ENCODE results near the gene COA4.
"Not testable (repeated sequence)": the region's sequence is repeated elsewhere in the genome, so short reads cannot be mapped to it uniquely, and the experiment has no call there.

The COA4 gene

GRCh38 chr11:73876424-73877310 is at the start of gene COA4, which contains the start of gene PAAF1:
COA4 (minus strand) TSS chr11:73876846; CDS start chr11:73873378, 3,468 bp downstream.
PAAF1 (plus strand) TSS chr11:73876999; CDS start chr11:73877022, 23 bp downstream.
- DNase-seq = peak; percentile 95 to 96

GRCh38 chr11:73921180-73921579 is 44.5 kb upstream of the COA4 start:
- DNase-seq = no peak

GRCh38 chr11:73916435-73916834 is 39.8 kb upstream of the COA4 start:
- DNase-seq = no peak

GRCh38 chr11:73914284-73914683 is 37.6 kb upstream of the COA4 start:
- DNase-seq = no peak

GRCh38 chr11:73913472-73913871 is 36.8 kb upstream of the COA4 start:
- no peak for DNase-seq

- DNase-seq = no peak
Measured at GRCh38 chr11:73912026-73912425, 35.4 kb upstream of the COA4 start.

GRCh38 chr11:73907191-73907590 is 30.5 kb upstream of the COA4 start:
- no peak for DNase-seq

- DNase-seq = no peak
Measured at GRCh38 chr11:73902303-73902702, 25.7 kb upstream of the COA4 start.

- no peak for DNase-seq
Measured at GRCh38 chr11:73894725-73895335, 18.2 kb upstream of the COA4 start.

GRCh38 chr11:73893041-73893440 is 16.4 kb upstream of the COA4 start:
- DNase-seq = no peak

- DNase-seq = no peak
Measured at GRCh38 chr11:73889536-73889935, 12.9 kb upstream of the COA4 start.

- DNase-seq = no peak
Measured at GRCh38 chr11:73889019-73889418, 12.4 kb upstream of the COA4 start.

GRCh38 chr11:73888244-73888643 is 11.6 kb upstream of the COA4 start:
- DNase-seq = no peak

GRCh38 chr11:73883856-73884255 is 7.2 kb upstream of the COA4 start:
- no peak for DNase-seq

GRCh38 chr11:73880449-73880848 is 3.8 kb upstream of the COA4 start:
- not testable (repeated sequence) for DNase-seq

- no peak for DNase-seq
Measured at GRCh38 chr11:73878771-73879170, 2.1 kb upstream of the COA4 start.

- DNase-seq = no peak
Measured at GRCh38 chr11:73875840-73876239, 806 bp downstream of the COA4 start.

- no peak for DNase-seq
Measured at GRCh38 chr11:73875380-73875779, 1.3 kb downstream of the COA4 start.

GRCh38 chr11:73872749-73873357 is 3.8 kb downstream of the COA4 start:
- DNase-seq = no peak

- DNase-seq = no peak
Measured at GRCh38 chr11:73870261-73870660, 6.4 kb downstream of the COA4 start.

- DNase-seq = no peak
Measured at GRCh38 chr11:73869332-73869949, 7.2 kb downstream of the COA4 start.

- DNase-seq = no peak
Measured at GRCh38 chr11:73866586-73866996, 10.1 kb downstream of the COA4 start.

GRCh38 chr11:73866095-73866579 is 10.5 kb downstream of the COA4 start:
- DNase-seq = no peak
